Tibial artery (tissue), 4 donors: ENCODE data around the gene LRRC32.

ENCODE experiments used
- DNase-seq, 2 donors: peaks; one replicate each; pipeline ENCODE4 v3.0.0-alpha.2; 2019
- H3K27ac ChIP-seq, 2 donors: fragments of 200-600 bp; sonication (generic) in 1 of 2; 1 replicate in 1 of 2; 2 replicates in 1 of 2; pipeline ENCODE4 v1.5.1; 2018 to 2019; ENCODE audit warnings: mild to moderate bottlenecking in 1 of 2
- H3K27me3 ChIP-seq, 2 donors: fragments of 200-600 bp; sonication (generic) in 1 of 2; one replicate each; pipeline versions ENCODE4 v1.5.1 to v1.6.0; 2016 to 2019
- H3K36me3 ChIP-seq, 3 donors: fragments of 200-600 bp; sonication (generic) in 2 of 3; one replicate each; pipeline ENCODE4 v1.5.1; 2016 to 2019; ENCODE audit warnings: mild to moderate bottlenecking in 2 of 3
- H3K4me1 ChIP-seq, 4 donors: fragments of 200-600 bp; sonication (generic) in 2 of 4; 1 replicate in 3 of 4; 2 replicates in 1 of 4; pipeline ENCODE4 v1.5.1; 2016 to 2019
- H3K4me3 ChIP-seq, 2 donors: fragments of 200-600 bp; sonication (generic) in 1 of 2; 1 replicate in 1 of 2; 2 replicates in 1 of 2; pipeline ENCODE4 v1.5.1; 2018 to 2019; ENCODE audit warnings: mild to moderate bottlenecking in 2 of 2
- H3K9me3 ChIP-seq, 3 donors: fragments of 200-600 bp; sonication (generic) in 1 of 3; one replicate each; pipeline ENCODE4 v1.5.1; 2016 to 2019
- CTCF ChIP-seq, 2 experiments: fragments of 200-600 bp in 1 of 2; fragments of 450-650 bp in 1 of 2; IDR thresholded peaks; one replicate each; pipeline ENCODE4 v1.5.1; 2017 to 2019; ENCODE audit warnings: antibody characterized with exemption in 2 of 2, mild to moderate bottlenecking in 1 of 2, moderate library complexity in 1 of 2
- intact Hi-C: fragments of 100-400 bp; cut with DNase I; formaldehyde crosslinking; loops from one replicate; pipeline ENCODE4 v1.15.0; 2023; ENCODE audit warnings: low total_unique reads

The LRRC32 gene

GRCh38 chr11:76667271-76667818, 3.2 kb downstream of the LRRC32 start:
- peak; percentile 15 to 55 for DNase-seq
- peak overlapping the region; percentile 83 to 91 for H3K4me3 ChIP-seq
- H3K9me3 ChIP-seq = no peaks in the 10 kb centered on the region
- peak overlapping the region; percentile 90 to 91 for H3K27ac ChIP-seq
- H3K36me3 ChIP-seq = peaks cover 7 to 24% (median 14%) of the 10 kb centered on the region in 3 donors
- intact Hi-C loops = loop anchor here (5.0 kb wide), 1 partner anchor 55 kb away; no protein-coding TSS in a partner anchor
- peaks cover 6 to 88% (median 51%) of the 10 kb centered on the region in 4 donors for H3K4me1 ChIP-seq
- no peak for TF ChIP-seq CTCF (IDR thresholded peaks at IDR 0.05)
- H3K27me3 ChIP-seq = no peaks in the 10 kb centered on the region

GRCh38 chr11:76666830-76667229, 3.7 kb downstream of the LRRC32 start:
- peak; percentile 3 to 38 for DNase-seq
- TF ChIP-seq CTCF (IDR thresholded peaks at IDR 0.05) = no peak
- H3K9me3 ChIP-seq = no peaks in the 10 kb centered on the region
- peaks cover 7 to 24% (median 14%) of the 10 kb centered on the region in 3 donors for H3K36me3 ChIP-seq
- no peaks in the 10 kb centered on the region for H3K27me3 ChIP-seq
- H3K4me1 ChIP-seq = peaks cover 6 to 91% (median 52%) of the 10 kb centered on the region in 4 donors
- intact Hi-C loops = loop anchor here (5.0 kb wide), 1 partner anchor 55 kb away; no protein-coding TSS in a partner anchor
- peak overlapping the region; percentile 90 to 91 for H3K27ac ChIP-seq
- H3K4me3 ChIP-seq = peak overlapping the region; percentile 83 to 91

GRCh38 chr11:76666408-76666807, 4.1 kb downstream of the LRRC32 start:
- Histone ChIP-seq H3K36me3 (peaks cover 7 to 24% (median 16%) of the 10 kb centered on the region in 3 donors), H3K4me3 (peak overlapping the region; percentile 83 to 91), H3K27me3 (no peaks in the 10 kb centered on the region), H3K9me3 (no peaks in the 10 kb centered on the region), H3K27ac (peak overlapping the region; percentile 90 to 91), H3K4me1 (peaks cover 6 to 91% (median 54%) of the 10 kb centered on the region in 4 donors)
- no peak for TF ChIP-seq CTCF (IDR thresholded peaks at IDR 0.05)
- peak; percentile 54 to 87 for DNase-seq
- intact Hi-C loops = loop anchor here (5.0 kb wide), 1 partner anchor 54 kb away; no protein-coding TSS in a partner anchor

GRCh38 chr11:76665921-76666351, 4.6 kb downstream of the LRRC32 start:
- intact Hi-C loops = loop anchor here (5.0 kb wide), 1 partner anchor 54 kb away; no protein-coding TSS in a partner anchor
- Histone ChIP-seq H3K27me3 (no peaks in the 10 kb centered on the region), H3K4me1 (peaks cover 1 to 87% (median 53%) of the 10 kb centered on the region in 4 donors), H3K27ac (peak overlapping the region; percentile 90 to 91), H3K36me3 (peaks cover 7 to 28% (median 21%) of the 10 kb centered on the region in 3 donors), H3K4me3 (peak overlapping the region; percentile 83 to 91), H3K9me3 (no peaks in the 10 kb centered on the region)
- TF ChIP-seq CTCF (IDR thresholded peaks at IDR 0.05) = no peak
- peak in 1 of 2 donors; percentile 13 for DNase-seq

- Histone ChIP-seq H3K27me3 (no peaks in the 10 kb centered on the region), H3K4me1 (peaks cover 0 to 82% (median 51%) of the 10 kb centered on the region in 4 donors), H3K9me3 (no peaks in the 10 kb centered on the region), H3K27ac (peak overlapping the region; percentile 90 to 91), H3K36me3 (peaks cover 7 to 36% (median 29%) of the 10 kb centered on the region in 3 donors), H3K4me3 (no peak overlapping the region)
- TF ChIP-seq CTCF (IDR thresholded peaks at IDR 0.05) = no peak
- peak; percentile 20 to 55 for DNase-seq
- intact Hi-C loops = loop anchor here (5.0 kb wide), 1 partner anchor 53 kb away; no protein-coding TSS in a partner anchor
Observed at GRCh38 chr11:76665172-76665571, 5.4 kb downstream of the LRRC32 start.
